GM12892 (cell line): ENCODE results near the gene CACNB4.

Source experiments
- DNase-seq: peaks from one replicate; pipeline ENCODE4 v3.0.0; 2011; ENCODE audit not compliant: insufficient read length
- FAIRE-seq: peaks from 2 replicates; lab custom pipeline; 2011; peaks lifted over from hg19 to GRCh38; lab: Jason Lieb, UNC
- POLR2A ChIP-seq: IDR thresholded peaks from 2 replicates; pipeline ENCODE4 v1.6.1; 2011; ENCODE audit warnings: low read depth, low read length, control low read depth
- POLR2AphosphoS5 ChIP-seq: IDR thresholded peaks from 2 replicates; pipeline ENCODE4 v1.6.1; 2011; ENCODE audit warnings: low read depth, low read length, control low read depth
- TAF1 ChIP-seq: IDR thresholded peaks from 2 replicates; pipeline ENCODE4 v1.6.1; 2011; ENCODE audit warnings: low read depth, mild to moderate bottlenecking, control low read depth, low read length, borderline replicate concordance

CACNB4 gene

GRCh38 chr2:151827564-151828142 is 271.2 kb downstream of the CACNB4 start:
- TF ChIP-seq POLR2A, result no peak
- TF ChIP-seq TAF1, result no peak
- TF ChIP-seq POLR2AphosphoS5, result no peak
- DNase-seq, result no peak
- peak; percentile 58 for FAIRE-seq

DNA sequence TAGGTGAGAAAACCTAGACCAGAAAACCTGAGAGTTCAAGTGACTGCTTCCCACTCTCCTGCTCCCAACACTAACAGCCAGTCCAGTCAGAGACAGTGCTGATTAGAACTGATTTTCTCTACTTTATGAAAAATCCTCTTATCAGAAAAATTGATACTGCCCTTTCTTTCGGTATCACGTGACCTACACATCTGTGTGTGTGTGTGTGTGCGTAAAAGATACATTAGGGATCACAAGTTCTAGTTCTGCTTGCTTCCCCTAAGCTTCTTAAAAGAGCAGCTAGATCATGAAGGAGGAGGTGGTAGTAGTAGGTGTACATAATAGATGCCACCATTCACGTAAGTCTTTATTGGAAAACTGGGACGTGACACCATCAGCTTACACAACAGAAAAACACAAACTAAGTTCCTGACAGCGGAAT is 272.1 kb downstream of the CACNB4 start:
- FAIRE-seq (peak; percentile 93), DNase-seq (no peak)

GRCh38 chr2:151824886-151825285 is 274.0 kb downstream of the CACNB4 start:
- DNase-seq (no peak), FAIRE-seq (no peak)
- TF ChIP-seq POLR2A, result no peak
- no peak for TF ChIP-seq POLR2AphosphoS5
- no peak for TF ChIP-seq TAF1

More for the DNA sequence above, 272.1 kb downstream of the CACNB4 start:
- TF ChIP-seq POLR2AphosphoS5 (no peak), POLR2A (no peak), TAF1 (no peak)

GRCh38 chr2:151823651-151824050 is 275.2 kb downstream of the CACNB4 start:
- TF ChIP-seq TAF1 (no peak), POLR2AphosphoS5 (no peak), POLR2A (no peak)
- FAIRE-seq (peak; percentile 74), DNase-seq (no peak)

DNA sequence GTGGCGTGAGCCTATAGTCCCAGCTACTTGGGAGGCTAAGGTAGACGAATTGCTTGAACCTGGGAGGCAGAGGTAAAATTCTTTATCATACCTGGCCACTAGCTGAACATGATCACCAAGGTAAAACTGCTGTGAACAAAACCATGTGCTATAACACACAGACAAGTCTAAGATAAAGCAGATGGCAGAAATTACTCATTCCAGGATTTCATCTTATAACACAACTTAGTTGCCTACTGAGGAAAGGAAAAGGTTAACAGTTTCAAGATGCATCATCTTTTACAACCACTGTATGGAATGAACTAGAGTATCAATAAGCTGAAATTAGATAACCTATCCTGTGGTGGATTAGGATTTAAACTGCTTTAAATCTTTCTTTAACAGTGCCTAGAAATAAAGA is 278.9 kb downstream of the CACNB4 start:
- TF ChIP-seq POLR2A, result no peak
- no peak for TF ChIP-seq TAF1
- TF ChIP-seq POLR2AphosphoS5, result no peak
- DNase-seq (no peak), FAIRE-seq (peak; percentile 82)

DNA sequence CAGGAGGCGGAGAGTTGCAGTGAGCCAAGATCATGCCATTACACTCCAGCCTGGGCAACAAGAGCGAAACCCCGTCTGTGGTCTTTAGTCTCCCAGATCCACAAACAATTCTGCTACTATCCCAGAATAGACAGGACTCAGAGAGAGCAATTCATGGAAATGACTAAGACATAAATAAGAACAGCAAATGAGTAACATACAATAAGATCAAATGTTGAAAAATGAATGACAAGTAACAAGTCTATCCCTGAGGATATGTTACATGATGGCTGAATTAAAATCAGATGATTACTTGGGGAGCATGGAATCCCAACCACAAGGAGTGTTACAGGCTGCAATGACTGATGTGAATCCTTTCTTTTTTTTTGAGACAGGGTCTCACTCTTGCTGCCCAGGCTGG is 280.9 kb downstream of the CACNB4 start:
- FAIRE-seq (no peak), DNase-seq (no peak)
- TF ChIP-seq TAF1 (no peak), POLR2A (no peak), POLR2AphosphoS5 (no peak)

DNA sequence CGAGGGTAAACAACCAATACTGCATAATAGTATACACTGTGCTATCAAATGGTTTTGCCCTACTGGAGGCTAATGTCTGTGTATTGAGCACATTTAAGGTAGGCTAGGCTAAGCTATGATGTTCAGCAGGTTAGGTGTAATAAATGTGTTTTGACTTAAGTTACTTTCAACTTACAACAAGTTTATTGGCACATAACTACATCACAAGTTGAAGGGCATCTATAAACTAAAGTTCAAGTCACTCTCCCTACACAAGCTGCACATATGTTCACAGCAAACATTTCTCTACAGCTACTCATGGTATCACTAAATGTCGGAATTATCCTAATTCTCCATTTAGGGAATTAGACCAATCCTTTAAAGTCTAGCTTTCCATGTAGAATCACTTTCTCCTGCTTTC is 282.0 kb downstream of the CACNB4 start:
- DNase-seq (no peak), FAIRE-seq (peak; percentile 78)
- TF ChIP-seq POLR2A (no peak), POLR2AphosphoS5 (no peak), TAF1 (no peak)

- TF ChIP-seq TAF1 (no peak), POLR2A (no peak), POLR2AphosphoS5 (no peak)
- DNase-seq (no peak), FAIRE-seq (no peak)
Observed at GRCh38 chr2:151815821-151816489, 282.9 kb downstream of the CACNB4 start.

DNA sequence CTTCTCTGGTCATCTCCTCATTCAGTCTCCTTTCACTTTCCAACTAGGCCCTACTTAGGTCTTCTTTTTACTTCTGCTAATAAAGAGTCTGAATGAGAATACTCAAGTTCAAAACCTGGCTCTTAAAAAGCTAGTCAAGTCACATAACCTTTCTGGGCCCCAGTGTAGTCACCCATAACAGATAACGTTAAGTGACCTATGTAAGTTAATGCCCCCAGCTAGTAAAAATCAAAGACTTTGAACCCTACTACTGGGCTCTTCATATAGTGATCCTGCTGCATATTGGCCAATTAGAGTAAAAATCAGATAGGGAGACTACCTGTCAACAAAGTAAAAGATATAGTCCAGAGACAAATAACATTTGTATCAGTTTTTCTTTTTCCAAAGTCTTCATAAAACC is 288.4 kb downstream of the CACNB4 start:
- no peak for FAIRE-seq
- TF ChIP-seq POLR2A, result no peak
- TF ChIP-seq POLR2AphosphoS5, result no peak
- TF ChIP-seq TAF1, result no peak
- no peak for DNase-seq

- no peak for FAIRE-seq
- no peak for TF ChIP-seq POLR2A
- no peak for TF ChIP-seq POLR2AphosphoS5
- TF ChIP-seq TAF1, result no peak
- no peak for DNase-seq
Observed at GRCh38 chr2:151809073-151809383, 289.8 kb downstream of the CACNB4 start.

DNA sequence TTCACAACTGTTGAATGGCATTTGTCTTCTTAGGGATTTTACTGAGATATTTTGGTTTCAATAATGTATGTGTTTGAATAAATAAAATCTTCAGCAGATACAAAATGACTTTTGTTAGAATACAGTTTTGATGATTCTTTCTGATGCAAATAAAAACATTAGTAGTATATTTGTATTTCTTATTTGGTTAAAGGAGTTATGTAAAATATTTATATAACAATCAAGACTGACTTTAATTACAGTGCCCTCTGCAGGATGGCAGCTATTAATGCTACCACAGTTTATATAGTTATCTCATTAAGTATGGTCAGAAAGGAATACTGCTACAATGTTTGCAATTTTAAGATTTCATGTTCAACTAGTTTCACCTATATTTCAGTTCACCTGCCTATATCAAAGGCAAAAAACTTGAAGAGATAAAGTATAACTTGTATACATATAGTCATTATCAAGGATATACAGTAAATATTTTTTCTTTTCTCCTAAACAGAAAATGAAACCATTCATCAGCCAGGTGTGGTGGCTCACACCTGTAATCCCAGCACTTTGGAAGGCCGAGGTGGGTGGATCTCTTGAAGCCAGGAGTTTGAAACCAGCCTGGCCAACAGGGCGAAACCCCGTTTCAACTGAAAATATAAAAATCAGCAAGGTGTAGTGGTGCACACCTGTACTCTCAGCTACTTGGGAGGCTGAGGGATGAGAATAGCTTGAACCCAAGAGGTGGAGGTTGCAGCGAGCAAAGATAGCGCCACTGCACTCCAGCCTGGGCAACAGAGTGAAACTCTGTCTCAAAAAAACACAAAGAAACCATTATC is 290.4 kb downstream of the CACNB4 start:
- no peak for FAIRE-seq

More for the DNA sequence above, 290.4 kb downstream of the CACNB4 start:
- no peak for DNase-seq
- TF ChIP-seq POLR2A, result no peak
- no peak for TF ChIP-seq POLR2AphosphoS5
- no peak for TF ChIP-seq TAF1
